K562 (cell line): ENCODE data around the gene CFAP298. TPM values are rescaled to one million over a fixed set of nuclear protein-coding genes. Genes with fewer than 3 reads are reported as not detected.

Experiments used
- BDP1 ChIP-seq: IDR thresholded peaks from 3 replicates; pipeline ENCODE4 v1.6.1; 2011; ENCODE audit not compliant: insufficient read length, insufficient read depth
- CCAR2 ChIP-seq: fragments of 200-400 bp; formaldehyde crosslinking; IDR thresholded peaks from 2 replicates; pipeline ENCODE4 v1.6.1; 2017; ENCODE audit warnings: mild to moderate bottlenecking, low read depth, low read length
- CREM ChIP-seq: IDR thresholded peaks from 2 replicates; pipeline ENCODE4 v1.6.1; 2014; ENCODE audit warnings: antibody characterized with exemption, low read depth
- DMBX1 ChIP-seq: fragments of 250-450 bp; sonication (Bioruptor Pico); IDR thresholded peaks from 2 replicates; pipeline ENCODE4 v1.8.0; 2022; ENCODE audit warnings: inconsistent platforms, mild to moderate bottlenecking, moderate library complexity, borderline replicate concordance
- ELF2 ChIP-seq: fragments of 250-450 bp; sonication (Bioruptor Pico); IDR thresholded peaks from 2 replicates; pipeline ENCODE4 v1.5.0; 2021; ENCODE audit warnings: mild to moderate bottlenecking
- EZH2 ChIP-seq: IDR thresholded peaks from 2 replicates; pipeline ENCODE4 v1.6.1; 2012; ENCODE audit warnings: low read depth, mild to moderate bottlenecking, inconsistent platforms, low read length, borderline replicate concordance
- HDAC1 ChIP-seq, 2 experiments: fragments of 450-650 bp; IDR thresholded peaks; 2 replicates each; pipeline ENCODE4 v1.6.1; 2016 to 2017; ENCODE audit warnings: inconsistent platforms in 1 of 2, mild to moderate bottlenecking in 1 of 2, moderate library complexity in 1 of 2
- HDAC2 ChIP-seq: fragments of 450-650 bp; IDR thresholded peaks from 2 replicates; pipeline ENCODE4 v1.6.1; 2016; ENCODE audit warnings: mild to moderate bottlenecking
- HDGF ChIP-seq: fragments of 450-650 bp; IDR thresholded peaks from 2 replicates; pipeline ENCODE4 v1.6.1; 2016
- HNRNPLL ChIP-seq: fragments of 200-400 bp; formaldehyde crosslinking; IDR thresholded peaks from 2 replicates; pipeline ENCODE4 v1.6.1; 2017; ENCODE audit warnings: low read length, low read depth, mild to moderate bottlenecking; ENCODE audit not compliant: poor library complexity, severe bottlenecking
- HSF4 ChIP-seq: fragments of 250-450 bp; sonication (Bioruptor Pico); IDR thresholded peaks from 2 replicates; pipeline ENCODE4 v2.1.2; 2022; ENCODE audit warnings: mild to moderate bottlenecking, moderate library complexity, borderline replicate concordance
- JUNB ChIP-seq: fragments of 450-650 bp; formaldehyde crosslinking; conservative IDR thresholded peaks from 2 replicates; pipeline ENCODE4 v1.4.0; 2020; ENCODE audit warnings: mild to moderate bottlenecking
- KAT8 ChIP-seq: fragments of 450-650 bp; IDR thresholded peaks from 2 replicates; pipeline ENCODE4 v1.6.1; 2016; ENCODE audit warnings: low read depth, mild to moderate bottlenecking
- MBD2 ChIP-seq: sonication (generic); IDR thresholded peaks from 2 replicates; pipeline ENCODE4 v1.6.1; 2016; ENCODE audit warnings: low read depth, borderline replicate concordance
- MEIS2 ChIP-seq: fragments of 450-650 bp; IDR thresholded peaks from 2 replicates; pipeline ENCODE4 v1.6.1; 2014; ENCODE audit warnings: mild to moderate bottlenecking; ENCODE audit not compliant: partially characterized antibody
- NFIC ChIP-seq: fragments of 450-650 bp; IDR thresholded peaks from 2 replicates; pipeline ENCODE4 v1.6.1; 2017; ENCODE audit warnings: mild to moderate bottlenecking, inconsistent platforms
- NR4A1 ChIP-seq, 2 experiments: fragments of 250-450 bp in 1 of 2; fragments of 450-650 bp in 1 of 2; sonication (Bioruptor Pico) in 1 of 2; IDR thresholded peaks; 2 replicates each; pipeline versions ENCODE4 v1.4.0 to v1.6.1; 2016 to 2020; ENCODE audit warnings: mild to moderate bottlenecking in 2 of 2, missing compliant biosample characterization in 1 of 2, missing genetic modification characterization in 1 of 2, moderate library complexity in 1 of 2
- PCBP2 ChIP-seq: fragments of 200-400 bp; formaldehyde crosslinking; IDR thresholded peaks from 2 replicates; pipeline ENCODE4 v1.6.1; 2018; ENCODE audit warnings: low read length, low read depth, mild to moderate bottlenecking, moderate library complexity; ENCODE audit not compliant: poor library complexity, severe bottlenecking
- RFX1 ChIP-seq: fragments of 450-650 bp; IDR thresholded peaks from 2 replicates; pipeline ENCODE4 v1.6.1; 2016; ENCODE audit warnings: mild to moderate bottlenecking, moderate library complexity
- SRF ChIP-seq, 2 experiments: fragments of 250-450, 450-650 bp in 1 of 2; sonication (Bioruptor Pico) in 1 of 2; sonication (generic) in 1 of 2; formaldehyde crosslinking; IDR thresholded peaks; 2 replicates each; pipeline versions ENCODE4 v1.5.0 to v1.5.1; 2020 to 2022; ENCODE audit warnings: mild to moderate bottlenecking in 1 of 2, missing genetic modification reagents in 1 of 2
- ZBTB1 ChIP-seq: sonication (generic); formaldehyde crosslinking; IDR thresholded peaks from 2 replicates; pipeline ENCODE4 v1.8.1; 2023; ENCODE audit warnings: missing genetic modification reagents, low read depth, mild to moderate bottlenecking, borderline replicate concordance
- ZNF121 ChIP-seq: sonication (generic); formaldehyde crosslinking; conservative IDR thresholded peaks from 2 replicates; pipeline ENCODE4 v1.8.0; 2022; ENCODE audit warnings: missing genetic modification reagents
- ZNF143 ChIP-seq: sonication (generic); formaldehyde crosslinking; IDR thresholded peaks from 2 replicates; pipeline ENCODE4 v1.9.0; 2022; ENCODE audit warnings: mild to moderate bottlenecking, missing genetic modification reagents
- ZNF24 ChIP-seq: fragments of 450-650 bp; IDR thresholded peaks from 2 replicates; pipeline ENCODE4 v1.6.1; 2016
- ZNF408 ChIP-seq: fragments of 250-450 bp; sonication (Bioruptor Pico); IDR thresholded peaks from 2 replicates; pipeline ENCODE4 v1.4.0; 2020; ENCODE audit warnings: low read depth, mild to moderate bottlenecking, moderate library complexity
- ZNF561 ChIP-seq: fragments of 450-650 bp; formaldehyde crosslinking; conservative IDR thresholded peaks from 2 replicates; pipeline ENCODE4 v1.4.0; 2020; ENCODE audit warnings: mild to moderate bottlenecking, moderate library complexity
- polyA plus RNA-seq, 8 experiments: library from polyadenylated mRNA; depleted of rRNA in 4 of 8; stranded (reverse) in 5 of 8; unstranded in 3 of 8; fragments of >200 nt; fragmentation: Nextera tagmentation in 2 of 8; fragmentation: Illumina TruSeq in 1 of 8; extraction: Ambion mirVana in 2 of 8; extraction: Trizol in 1 of 8; gene quantifications; 2 replicates each; pipeline versions ENCODE4 v1.2.1 to v1.2.3, GENCODE V29; 2011 to 2014; ENCODE audit warnings: inconsistent platforms in 1 of 8, missing spikeins in 1 of 8
- total RNA-seq, 7 experiments: library from RNA; depleted of rRNA in 6 of 7; stranded (reverse); fragments of >200 nt in 6 of 7; fragmentation: Illumina TruSeq in 2 of 7; extraction: Trizol in 2 of 7; gene quantifications; 2 replicates each; pipeline versions ENCODE4 v1.2.1 to v1.2.3, GENCODE V29; 2011 to 2021; ENCODE audit warnings: low replicate concordance in 1 of 7
- TF ChIP-seq, protein P1 (sequence below): fragments of 250-450 bp; sonication (Bioruptor Pico); IDR thresholded peaks from 2 replicates; pipeline ENCODE4 v1.9.0; 2021; ENCODE audit warnings: mild to moderate bottlenecking, inconsistent platforms
- TF ChIP-seq, protein P2 (sequence below), 2 experiments: fragments of 200-800 bp in 1 of 2; sonication (Bioruptor generic) in 1 of 2; sonication (generic) in 1 of 2; formaldehyde crosslinking in 1 of 2; IDR thresholded peaks in 1 of 2; conservative IDR thresholded peaks in 1 of 2; 2 replicates each; pipeline versions ENCODE4 v1.5.0 to v1.6.1; 2016 to 2020; ENCODE audit warnings: missing compliant biosample characterization in 1 of 2, missing genetic modification characterization in 1 of 2, missing genetic modification reagents in 1 of 2

Gene CFAP298
- total and polyA plus RNA-seq, 9 of the 15 experiments (the other 6 are each of a cell fraction or from before 2014, with no cell fraction given): 31.4 to 178 (median 89.7) TPM

DNA sequence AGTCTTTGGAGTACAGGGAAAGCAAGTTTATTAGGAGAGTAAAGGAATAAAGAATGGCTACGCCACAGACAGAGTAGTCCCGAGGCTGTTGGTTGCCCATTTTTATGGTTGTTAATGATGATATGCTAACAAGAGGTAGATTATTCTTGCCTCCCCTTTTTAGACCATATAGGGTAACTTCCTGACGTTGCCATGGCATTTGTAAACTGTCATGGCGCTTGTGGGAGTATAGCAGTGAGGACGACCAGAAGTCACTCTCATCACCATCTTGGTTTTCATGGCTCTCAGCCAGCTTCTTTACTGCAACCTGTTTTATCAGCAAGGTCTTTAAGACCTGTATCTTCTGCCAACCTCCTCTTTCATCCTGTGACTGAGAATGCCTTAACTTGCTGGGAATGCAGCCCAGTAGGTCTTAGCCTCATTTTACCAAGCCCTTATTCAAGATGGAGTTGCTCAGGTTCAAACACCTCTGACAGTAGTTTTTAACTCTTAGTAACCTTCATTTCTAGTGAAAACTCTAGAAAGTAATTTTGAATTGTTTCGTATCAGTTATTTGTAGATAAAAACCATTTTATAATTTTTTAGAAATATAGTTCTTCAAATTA, 53.1 kb downstream of the CFAP298 start (continued):
- TF ChIP-seq CCAR2 (no peak), NR4A1 (CRISPR knock-in tag; IDR thresholded peaks at IDR 0.05) (no peak), NR4A1 (tag; IDR thresholded peaks at IDR 0.05) (0 out of 2 replicates have a peak, but pooled peaks have one; percentile 37), ZNF561 (CRISPR knock-in tag) (no peak), ZNF24 (no peak), NFIC (peak; percentile 73), ELF2 (no peak), MBD2 (no peak), HSF4 (no peak), BDP1 (no peak), HNRNPLL (no peak), ZNF143 (no peak), EZH2 (no peak), SRF (CRISPR knock-in tag; IDR thresholded peaks at IDR 0.05) (peak in 1 of 2 experiments; percentile 84; a peak in 2 of 4 replicates), JUNB (CRISPR knock-in tag) (no peak), HDGF (no peak), CREM (no peak), MEIS2 (no peak), KAT8 (no peak), PCBP2 (no peak), HDAC1 (IDR thresholded peaks at IDR 0.05) (no peak), HDAC2 (no peak), ZNF121 (CRISPR knock-in tag) (no peak), ZNF408 (CRISPR knock-in tag) (no peak), DMBX1 (CRISPR knock-in tag) (0 out of 2 replicates have a peak, but pooled peaks have one; percentile 44), RFX1 (peak; percentile 86), ZBTB1 (no peak)
- TF ChIP-seq, protein P1, sequence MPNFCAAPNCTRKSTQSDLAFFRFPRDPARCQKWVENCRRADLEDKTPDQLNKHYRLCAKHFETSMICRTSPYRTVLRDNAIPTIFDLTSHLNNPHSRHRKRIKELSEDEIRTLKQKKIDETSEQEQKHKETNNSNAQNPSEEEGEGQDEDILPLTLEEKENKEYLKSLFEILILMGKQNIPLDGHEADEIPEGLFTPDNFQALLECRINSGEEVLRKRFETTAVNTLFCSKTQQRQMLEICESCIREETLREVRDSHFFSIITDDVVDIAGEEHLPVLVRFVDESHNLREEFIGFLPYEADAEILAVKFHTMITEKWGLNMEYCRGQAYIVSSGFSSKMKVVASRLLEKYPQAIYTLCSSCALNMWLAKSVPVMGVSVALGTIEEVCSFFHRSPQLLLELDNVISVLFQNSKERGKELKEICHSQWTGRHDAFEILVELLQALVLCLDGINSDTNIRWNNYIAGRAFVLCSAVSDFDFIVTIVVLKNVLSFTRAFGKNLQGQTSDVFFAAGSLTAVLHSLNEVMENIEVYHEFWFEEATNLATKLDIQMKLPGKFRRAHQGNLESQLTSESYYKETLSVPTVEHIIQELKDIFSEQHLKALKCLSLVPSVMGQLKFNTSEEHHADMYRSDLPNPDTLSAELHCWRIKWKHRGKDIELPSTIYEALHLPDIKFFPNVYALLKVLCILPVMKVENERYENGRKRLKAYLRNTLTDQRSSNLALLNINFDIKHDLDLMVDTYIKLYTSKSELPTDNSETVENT (CRISPR knock-in tag): no peak
- TF ChIP-seq, protein P2, sequence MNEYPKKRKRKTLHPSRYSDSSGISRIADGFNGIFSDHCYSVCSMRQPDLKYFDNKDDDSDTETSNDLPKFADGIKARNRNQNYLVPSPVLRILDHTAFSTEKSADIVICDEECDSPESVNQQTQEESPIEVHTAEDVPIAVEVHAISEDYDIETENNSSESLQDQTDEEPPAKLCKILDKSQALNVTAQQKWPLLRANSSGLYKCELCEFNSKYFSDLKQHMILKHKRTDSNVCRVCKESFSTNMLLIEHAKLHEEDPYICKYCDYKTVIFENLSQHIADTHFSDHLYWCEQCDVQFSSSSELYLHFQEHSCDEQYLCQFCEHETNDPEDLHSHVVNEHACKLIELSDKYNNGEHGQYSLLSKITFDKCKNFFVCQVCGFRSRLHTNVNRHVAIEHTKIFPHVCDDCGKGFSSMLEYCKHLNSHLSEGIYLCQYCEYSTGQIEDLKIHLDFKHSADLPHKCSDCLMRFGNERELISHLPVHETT (CRISPR knock-in tag; conservative IDR thresholded peaks at IDR 0.05 in 1 of 2, IDR thresholded peaks at IDR 0.05 in 1 of 2): no peak
